ENCODE data around the gene GALNT2. TPM values are rescaled to one million over a fixed set of nuclear protein-coding genes. Genes with fewer than 3 reads are reported as not detected.

GALNT2 gene
- total and polyA plus RNA-seq, 10 of the 15 experiments (the other 5 are each of a cell fraction or from before 2014, with no cell fraction given), result 0.52 to 27.7 (median 16.3) TPM

GRCh38 chr1:230263568-230264195, 196.6 kb downstream of the GALNT2 start:
- Histone ChIP-seq H3K79me2 (ENCODE audit: control insufficient read depth, insufficient read depth, low read length) (no peaks in the 10 kb centered on the region), H3K27me3 (replicated peaks in 1 of 2; ENCODE audit: control insufficient read depth in 2 of 2, insufficient read depth in 2 of 2, low read length in 1 of 2) (no peaks in the 10 kb centered on the region), H3K4me1 (ENCODE audit: control insufficient read depth, insufficient read depth, low read length) (no peaks in the 10 kb centered on the region), H3K9ac (ENCODE audit: control insufficient read depth, insufficient read depth, low read length) (no peak overlapping the region), H3K36me3 (ENCODE audit: control insufficient read depth in 2 of 2, insufficient read depth in 2 of 2, low read length in 1 of 2) (peaks cover 3 to 19% of the 10 kb centered on the region in 2 experiments), H4K20me1 (ENCODE audit: control insufficient read depth, insufficient read depth) (no peaks in the 10 kb centered on the region), H3K4me3 (no peak overlapping the region), H3K27ac (ENCODE audit: control insufficient read depth, insufficient read depth) (no peak overlapping the region), H3K4me2 (ENCODE audit: control insufficient read depth, insufficient read depth) (no peak overlapping the region), H2AFZ (ENCODE audit: control insufficient read depth, low read depth, low read length) (no peak overlapping the region), H3K9me3 (replicated peaks; ENCODE audit: control insufficient read depth, insufficient read depth, low read length) (no peaks in the 10 kb centered on the region)
- intact Hi-C loops (cut with micrococcal nuclease; ENCODE audit: unreplicated experiment) (no loop called here), in situ Hi-C loops (cut with MboI) (no loop called here)
- RAD21 ChIA-PET (ENCODE audit: unreplicated experiment), result no interaction called here
- POLR2A ChIA-PET, result no interaction called here
- CTCF ChIA-PET, result interaction anchor here (1.3 kb wide), 1 partner anchor 18 kb away, joined by 3 read pairs; no protein-coding TSS in a partner anchor
- 98% methylated on average over 21 of the region's 21 CpGs for WGBS (ENCODE audit: insufficient coverage, insufficient replicate concordance, low lambda C conversion rate, missing lambda C conversion rate)
- SMC1A ChIA-PET (ENCODE audit: uncharacterized antibody, unreplicated experiment), result no interaction called here
- ATAC-seq (no peak), DNase-seq (ENCODE audit: low read depth, low spot score) (no peak), FAIRE-seq (no peak)
- no TSS peak for BruUV-seq (replicated peaks)
- TF ChIP-seq JUNB (IDR thresholded peaks at IDR 0.05), result no peak
- TF ChIP-seq JUND (IDR thresholded peaks at IDR 0.05; ENCODE audit: low read depth, low read length), result no peak
- no peak for TF ChIP-seq ATF7 (IDR thresholded peaks at IDR 0.05; ENCODE audit: low read depth)
- no peak for TF ChIP-seq E2F8 (IDR thresholded peaks at IDR 0.05; ENCODE audit: low read depth, partially characterized antibody)
- no peak for TF ChIP-seq PBX3 (IDR thresholded peaks at IDR 0.05; ENCODE audit: insufficient replicate concordance, low read depth, low read length)
- no peak for TF ChIP-seq ZNF592 (IDR thresholded peaks at IDR 0.05)
- TF ChIP-seq CEBPZ (IDR thresholded peaks at IDR 0.05; ENCODE audit: low read depth, low read length), result no peak
- no peak for TF ChIP-seq YBX1 (IDR thresholded peaks at IDR 0.05)
- TF ChIP-seq SRF (IDR thresholded peaks at IDR 0.05; ENCODE audit: low read depth in 2 of 2, low read length in 2 of 2), result no peak
- TF ChIP-seq NFYA (IDR thresholded peaks at IDR 0.05; ENCODE audit: borderline replicate concordance, low read depth, low read length), result no peak
- TF ChIP-seq STAT3 (IDR thresholded peaks at IDR 0.05; ENCODE audit: low read depth, low read length), result no peak
